Measurements from ENCODE around the gene ZNF784. TPM values are rescaled to one million over a fixed set of nuclear protein-coding genes. Genes with fewer than 3 reads are reported as not detected.

ZNF784 gene
- total and polyA plus RNA-seq, 10 of the 15 experiments (the other 5 are each of a cell fraction or from before 2014, with no cell fraction given), result 0.10 to 5.2 (median 1.8) TPM

GRCh38 chr19:55653651-55654322 is 29.4 kb upstream of the ZNF784 start (continued):
- no peak for TF ChIP-seq PBX3 (IDR thresholded peaks at IDR 0.05; ENCODE audit: insufficient replicate concordance, low read depth, low read length)

GRCh38 chr19:55652311-55653128 is 28.2 kb upstream of the ZNF784 start:
- Histone ChIP-seq H3K4me2 (ENCODE audit: control insufficient read depth, insufficient read depth) (no peak overlapping the region), H3K36me3 (ENCODE audit: control insufficient read depth in 2 of 2, insufficient read depth in 2 of 2, low read length in 1 of 2) (peaks cover 0 to 1% of the 10 kb centered on the region in 2 experiments; a peak in 2 of 4 replicates), H4K20me1 (ENCODE audit: control insufficient read depth, insufficient read depth) (peaks cover 4% of the 10 kb centered on the region), H3K79me2 (ENCODE audit: control insufficient read depth, insufficient read depth, low read length) (peaks cover 47% of the 10 kb centered on the region), H3K27ac (ENCODE audit: control insufficient read depth, insufficient read depth) (no peak overlapping the region), H3K9ac (ENCODE audit: control insufficient read depth, insufficient read depth, low read length) (no peak overlapping the region), H3K4me1 (ENCODE audit: control insufficient read depth, insufficient read depth, low read length) (peaks cover 9% of the 10 kb centered on the region), H3K27me3 (replicated peaks in 1 of 2; ENCODE audit: control insufficient read depth in 2 of 2, insufficient read depth in 2 of 2, low read length in 1 of 2) (no peaks in the 10 kb centered on the region), H2AFZ (ENCODE audit: control insufficient read depth, low read depth, low read length) (no peak overlapping the region), H3K4me3 (no peak overlapping the region), H3K9me3 (replicated peaks; ENCODE audit: control insufficient read depth, insufficient read depth, low read length) (no peaks in the 10 kb centered on the region)
- ChIA-PET SMC1A (ENCODE audit: uncharacterized antibody, unreplicated experiment) (interaction anchor here (2.6 kb wide), 1 partner anchor 19 kb away, joined by 28 read pairs; no protein-coding TSS in a partner anchor), RAD21 (ENCODE audit: unreplicated experiment) (interaction anchor here (0.9 kb wide), 1 partner anchor 20 kb away, joined by 10 read pairs; no protein-coding TSS in a partner anchor), POLR2A (interaction anchor here (0.7 to 0.9 kb wide), 2 partner anchors 16 to 20 kb away, joined by 6 to 8 read pairs; no protein-coding TSS in a partner anchor), CTCF (interaction anchor here (0.6 to 3.6 kb wide), 12 partner anchors 8 to 1274 kb away, joined by 3 to 85 read pairs (median 5); no protein-coding TSS in a partner anchor)
- intact Hi-C loops (cut with micrococcal nuclease; ENCODE audit: unreplicated experiment), result no loop called here
- BruUV-seq (replicated peaks), result no TSS peak
- TF ChIP-seq MEF2B (IDR thresholded peaks at IDR 0.05; ENCODE audit: partially characterized antibody, poor library complexity, severe bottlenecking) (no peak), E4F1 (IDR thresholded peaks at IDR 0.05; ENCODE audit: borderline replicate concordance, partially characterized antibody) (no peak), NKRF (conservative IDR thresholded peaks at IDR 0.05) (no peak), LARP7 (IDR thresholded peaks at IDR 0.05) (no peak)
- DNase-seq (ENCODE audit: low read depth, low spot score), result no peak
- no peak for ATAC-seq
- FAIRE-seq, result no peak
- in situ Hi-C loops (cut with MboI), result loop anchor here (5.0 to 25.0 kb wide), 3 partner anchors 660 to 1515 kb away; partner anchors contain the start of genes CNOT3, LENG9 and ZSCAN5A
- 94% methylated on average over 41 of the region's 71 CpGs for WGBS (ENCODE audit: insufficient coverage, insufficient replicate concordance, low lambda C conversion rate, missing lambda C conversion rate)
